Measurements from ENCODE around the gene CREB5. TPM values are rescaled to one million over a fixed set of nuclear protein-coding genes. Genes with fewer than 3 reads are reported as not detected.

The CREB5 gene
- total RNA-seq, 6 donors from 2014 or later = 8.3 to 34.6 (median 15.3) TPM

DNA sequence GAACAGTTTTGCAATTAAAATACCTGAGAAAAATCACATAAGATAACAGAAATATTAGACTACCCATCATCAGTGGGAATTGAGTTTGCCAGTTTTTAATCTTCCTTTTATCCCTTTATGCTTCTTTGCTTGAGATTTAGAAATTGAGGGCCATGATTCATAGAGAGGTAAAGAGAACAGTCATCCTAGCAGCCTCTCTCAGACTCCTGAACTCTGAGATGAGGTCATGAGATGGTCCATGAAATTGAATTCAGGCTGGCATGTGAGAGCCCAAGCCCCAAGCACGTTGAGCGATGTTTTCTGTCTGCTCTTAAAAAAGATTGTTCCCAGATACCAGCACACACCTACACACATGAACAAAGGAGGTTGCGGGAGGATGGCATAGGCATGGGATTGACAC lies 91.1 kb downstream of the CREB5 start:
- H3K27me3 ChIP-seq = no peaks in the 10 kb centered on the region
- no peaks in the 10 kb centered on the region for H3K9me3 ChIP-seq
- H3K4me1 ChIP-seq = no peaks in the 10 kb centered on the region
- no peak overlapping the region for H3K27ac ChIP-seq
- TF ChIP-seq POLR2A (IDR thresholded peaks at IDR 0.05) (no peak), CTCF (IDR thresholded peaks at IDR 0.05) (no peak), EP300 (IDR thresholded peaks at IDR 0.05) (no peak), POLR2AphosphoS5 (IDR thresholded peaks at IDR 0.05) (no peak)
- WGBS, 2 donors = 91 to 97% methylated on average over 3 of the region's 3 CpGs
- no peak overlapping the region for H3K4me3 ChIP-seq
- ATAC-seq (ENCODE audit: low FRiP score in 2 of 2) (no peak), DNase-seq (no peak)
- no peaks in the 10 kb centered on the region for H3K36me3 ChIP-seq

- WGBS, 2 donors = 87 to 90% methylated on average over 6 of the region's 6 CpGs
- Histone ChIP-seq H3K9me3 (no peaks in the 10 kb centered on the region), H3K4me3 (no peak overlapping the region), H3K27ac (no peak overlapping the region), H3K4me1 (peaks cover 0 to 5% (median 0%) of the 10 kb centered on the region in 4 donors), H3K27me3 (no peaks in the 10 kb centered on the region), H3K36me3 (no peaks in the 10 kb centered on the region)
- TF ChIP-seq CTCF (IDR thresholded peaks at IDR 0.05) = no peak
- no peak for TF ChIP-seq EP300 (IDR thresholded peaks at IDR 0.05)
- TF ChIP-seq POLR2A (IDR thresholded peaks at IDR 0.05) = no peak
- TF ChIP-seq POLR2AphosphoS5 (IDR thresholded peaks at IDR 0.05) = no peak
- DNase-seq (no peak), ATAC-seq (ENCODE audit: low FRiP score in 2 of 2) (no peak)
Measured at GRCh38 chr7:28505014-28505413, 92.7 kb downstream of the CREB5 start.

DNA sequence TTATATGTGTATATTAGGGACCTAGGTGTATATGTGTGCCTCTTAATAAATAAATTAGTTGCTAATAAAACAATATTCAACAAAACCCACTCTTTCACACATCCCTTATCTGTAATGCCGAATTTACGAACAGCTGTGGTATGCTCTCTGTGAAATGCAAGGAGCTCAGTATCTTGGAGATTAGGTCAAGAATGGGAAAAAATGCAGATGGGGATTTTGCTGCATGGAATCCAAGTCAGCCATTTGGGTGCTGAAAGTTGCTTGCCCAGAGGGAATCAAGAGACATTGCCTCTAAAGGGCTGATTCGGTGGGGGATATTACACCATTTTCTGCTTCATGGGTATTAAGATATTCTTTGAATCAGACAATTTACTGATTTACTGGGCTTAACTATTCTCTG lies 93.5 kb downstream of the CREB5 start:
- ATAC-seq (ENCODE audit: low FRiP score in 2 of 2) = no peak
- no peak overlapping the region for H3K4me3 ChIP-seq
- TF ChIP-seq POLR2A (IDR thresholded peaks at IDR 0.05) = no peak
- TF ChIP-seq POLR2AphosphoS5 (IDR thresholded peaks at IDR 0.05) = no peak
- no peak for TF ChIP-seq CTCF (IDR thresholded peaks at IDR 0.05)
- no peaks in the 10 kb centered on the region for H3K36me3 ChIP-seq
- DNase-seq = no peak
- no peaks in the 10 kb centered on the region for H3K27me3 ChIP-seq
- WGBS, 2 donors = 71 to 78% methylated on average over 3 of the region's 3 CpGs
- H3K9me3 ChIP-seq = no peaks in the 10 kb centered on the region
- H3K27ac ChIP-seq = no peak overlapping the region
- H3K4me1 ChIP-seq = peaks cover 0 to 5% (median 0%) of the 10 kb centered on the region in 4 donors

GRCh38 chr7:28507525-28508282 lies 95.4 kb downstream of the CREB5 start:
- H3K4me1 ChIP-seq = peaks cover 0 to 5% (median 0%) of the 10 kb centered on the region in 4 donors
- ATAC-seq (ENCODE audit: low FRiP score in 2 of 2) (peak in 1 of 2 donors; percentile 63), DNase-seq (no peak)
- WGBS, 2 donors = 84 to 94% methylated on average over 11 of the region's 11 CpGs
- H3K27me3 ChIP-seq = no peaks in the 10 kb centered on the region
- TF ChIP-seq POLR2AphosphoS5 (IDR thresholded peaks at IDR 0.05) = no peak
- TF ChIP-seq EP300 (IDR thresholded peaks at IDR 0.05) = no peak
- no peak for TF ChIP-seq POLR2A (IDR thresholded peaks at IDR 0.05)
- H3K9me3 ChIP-seq = no peaks in the 10 kb centered on the region
- no peak overlapping the region for H3K4me3 ChIP-seq
- H3K27ac ChIP-seq = no peak overlapping the region
- no peaks in the 10 kb centered on the region for H3K36me3 ChIP-seq

- H3K4me3 ChIP-seq = no peak overlapping the region
- no peaks in the 10 kb centered on the region for H3K9me3 ChIP-seq
- ATAC-seq (ENCODE audit: low FRiP score in 2 of 2) = peak in 1 of 2 donors; percentile 73
- peak overlapping the region in 1 of 4 donors; percentile 26 for H3K27ac ChIP-seq
- 58 to 64% methylated on average over 11 to 12 of the region's 12 CpGs for WGBS, 2 donors
- H3K4me1 ChIP-seq = peaks cover 0 to 5% (median 0%) of the 10 kb centered on the region in 4 donors
- no peaks in the 10 kb centered on the region for H3K36me3 ChIP-seq
- TF ChIP-seq POLR2AphosphoS5 (IDR thresholded peaks at IDR 0.05) (no peak), CTCF (IDR thresholded peaks at IDR 0.05) (no peak), EP300 (IDR thresholded peaks at IDR 0.05) (no peak), POLR2A (IDR thresholded peaks at IDR 0.05) (no peak)
- peak in 1 of 2 donors; percentile 31 for DNase-seq
- no peaks in the 10 kb centered on the region for H3K27me3 ChIP-seq
Measured at GRCh38 chr7:28509251-28510025, 97.1 kb downstream of the CREB5 start.
